Measurements from ENCODE around the gene EVA1C.
"Not testable (repeated sequence)": the region's sequence is repeated elsewhere in the genome, so short reads cannot be mapped to it uniquely, and the experiment has no call there.

The EVA1C gene

DNA sequence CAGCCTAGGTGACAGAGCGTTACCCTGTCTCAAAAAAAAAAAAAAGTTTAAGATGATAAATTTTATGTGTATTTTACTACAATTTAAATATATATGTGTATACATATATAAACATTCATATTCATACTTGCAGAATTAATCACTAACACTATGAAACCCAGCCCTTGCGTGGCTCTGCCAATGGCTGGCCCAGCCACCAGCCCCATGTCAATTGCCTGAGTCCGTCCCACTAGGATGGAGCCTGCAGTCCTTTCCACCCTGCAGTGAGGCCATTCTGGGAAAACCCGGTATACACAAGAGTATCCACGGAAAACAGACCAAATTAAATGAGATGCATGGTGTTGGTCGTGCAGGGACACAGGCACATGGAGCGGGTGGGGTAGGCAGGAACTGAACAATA is 123.1 kb downstream of the EVA1C start:
- DNase-seq = no peak
- in situ Hi-C loops (cut with HindIII; ENCODE audit: low pct_ligation_motif_present, low pct_unique_long_range_greater_than_20kb, low sequenced_read_pairs) = no loop called here

DNA sequence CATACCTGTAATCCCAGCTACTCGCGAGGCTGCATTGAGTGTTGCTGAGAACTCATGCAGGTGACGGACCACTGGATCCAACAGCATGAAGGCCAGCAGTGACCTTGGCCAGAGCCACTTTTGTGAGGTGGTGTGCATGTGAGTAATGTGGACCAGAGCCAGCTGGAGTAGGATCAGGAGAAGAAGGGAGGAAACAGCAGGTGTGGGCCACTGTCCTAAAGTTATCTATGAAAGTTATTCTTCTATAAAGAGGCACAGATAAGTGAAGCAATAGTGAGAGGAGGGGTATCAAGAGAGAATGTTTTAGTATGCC is 125.0 kb downstream of the EVA1C start:
- in situ Hi-C loops (cut with HindIII; ENCODE audit: low pct_ligation_motif_present, low pct_unique_long_range_greater_than_20kb, low sequenced_read_pairs) = no loop called here
- no peak for DNase-seq

DNA sequence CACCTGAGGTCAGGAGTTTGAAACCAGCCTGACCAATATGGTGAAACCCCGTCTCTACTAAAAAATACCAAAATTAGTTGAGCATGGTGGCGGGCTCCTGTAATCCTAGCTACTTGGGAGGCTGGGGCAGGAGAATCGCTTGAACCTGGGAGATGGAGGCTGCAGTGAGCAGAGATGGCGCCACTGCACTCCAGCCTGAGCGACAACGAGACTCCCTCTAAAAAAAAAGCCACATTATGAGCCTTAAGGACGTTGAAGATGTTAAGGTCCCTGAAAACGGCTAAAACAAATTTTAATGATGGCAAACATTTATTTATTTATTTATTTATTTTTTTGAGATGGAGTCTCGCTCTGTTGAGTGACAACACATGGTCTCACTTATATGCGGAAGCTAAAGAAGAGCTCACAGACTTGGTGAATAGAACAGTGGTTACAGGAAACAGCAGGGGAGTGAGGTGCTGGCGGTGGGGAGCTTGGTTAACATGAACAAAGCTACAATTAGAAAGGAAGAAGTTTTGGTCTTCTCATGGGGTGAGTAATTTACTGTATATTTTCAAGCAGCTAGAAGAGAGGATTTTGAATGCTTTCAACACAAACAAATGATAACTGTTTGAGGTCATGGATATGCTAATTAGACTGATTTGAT is 125.8 kb downstream of the EVA1C start:
- no peak for DNase-seq
- in situ Hi-C loops (cut with HindIII; ENCODE audit: low pct_ligation_motif_present, low pct_unique_long_range_greater_than_20kb, low sequenced_read_pairs) = no loop called here

DNA sequence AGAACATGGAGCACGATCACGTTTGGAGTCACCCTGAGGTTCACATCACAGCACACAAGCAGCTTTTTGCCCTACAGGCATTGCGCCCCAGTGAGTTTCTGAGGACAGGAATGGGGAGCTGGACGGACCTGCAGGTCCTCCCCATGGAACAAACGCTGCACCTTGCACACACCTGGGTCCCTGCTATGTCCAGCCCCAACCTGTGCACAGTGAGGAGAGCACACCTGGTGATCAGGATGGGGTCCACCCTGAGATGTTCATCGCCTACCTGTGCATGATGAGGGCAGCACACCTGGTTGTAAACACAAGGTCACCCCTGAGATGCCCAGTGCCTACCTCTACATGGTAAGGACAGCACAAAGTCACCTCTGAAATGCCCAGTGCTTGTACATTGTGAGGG is 126.9 kb downstream of the EVA1C start:
- in situ Hi-C loops (cut with HindIII; ENCODE audit: low pct_ligation_motif_present, low pct_unique_long_range_greater_than_20kb, low sequenced_read_pairs) = no loop called here
- no peak for DNase-seq

DNA sequence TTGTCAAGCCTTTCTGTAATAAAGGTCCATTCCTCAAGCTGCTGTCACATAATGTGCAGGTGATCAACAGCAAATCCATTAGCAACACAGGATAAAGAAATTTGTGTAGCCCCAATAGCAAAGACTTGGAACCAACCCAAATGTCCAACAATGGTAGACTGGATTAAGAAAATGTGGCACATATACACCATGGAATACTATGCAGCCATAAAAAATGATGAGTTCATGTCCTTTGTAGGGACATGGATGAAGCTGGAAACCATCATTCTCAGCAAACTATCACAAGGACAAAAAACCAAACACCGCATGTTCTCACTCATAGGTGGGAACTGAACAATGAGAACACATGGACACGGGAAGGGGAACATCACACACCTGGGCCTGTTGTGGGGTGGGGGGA is 130.6 kb downstream of the EVA1C start:
- DNase-seq; in situ Hi-C loops (cut with HindIII; ENCODE audit: low pct_ligation_motif_present, low pct_unique_long_range_greater_than_20kb, low sequenced_read_pairs): not testable (repeated sequence)

DNA sequence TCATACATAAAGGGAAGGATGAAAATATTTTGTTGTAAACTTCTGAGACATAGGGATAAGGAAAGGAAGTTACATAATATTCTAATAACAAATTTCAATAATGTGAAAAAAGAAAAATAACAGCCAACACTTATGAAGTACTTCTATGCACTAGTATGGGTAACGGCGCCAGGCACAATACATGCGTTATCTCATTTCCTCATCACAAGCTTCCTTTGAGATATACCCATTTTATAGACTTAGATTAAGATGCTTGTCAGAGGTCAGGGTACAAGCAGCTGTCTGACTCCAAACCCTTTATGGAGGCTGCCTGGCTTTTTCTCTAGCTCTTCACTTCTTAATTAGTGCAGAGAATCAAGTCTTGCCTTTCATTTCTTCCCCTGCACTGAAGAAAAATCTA is 131.5 kb downstream of the EVA1C start:
- no peak for DNase-seq
- in situ Hi-C loops (cut with HindIII; ENCODE audit: low pct_ligation_motif_present, low pct_unique_long_range_greater_than_20kb, low sequenced_read_pairs) = no loop called here

DNA sequence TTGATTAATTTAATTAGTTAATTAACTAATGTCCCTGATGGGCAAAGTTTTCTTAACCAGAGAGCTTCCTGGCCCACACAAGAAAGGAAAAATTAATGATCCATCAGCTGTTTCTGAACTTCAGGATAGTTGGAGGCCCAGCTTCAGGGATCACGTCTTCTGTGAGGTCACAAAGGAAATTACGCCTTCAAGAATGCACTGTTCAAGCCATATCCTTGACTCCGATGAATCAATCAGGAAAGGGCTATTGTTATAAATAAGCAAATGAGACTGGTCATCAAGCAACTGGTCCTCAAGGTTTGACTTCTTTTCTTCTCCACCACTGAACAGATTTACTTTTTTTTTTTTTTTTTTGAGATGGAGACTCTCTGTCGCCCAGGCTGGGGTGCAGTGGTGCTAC is 132.2 kb downstream of the EVA1C start:
- DNase-seq = no peak
- in situ Hi-C loops (cut with HindIII; ENCODE audit: low pct_ligation_motif_present, low pct_unique_long_range_greater_than_20kb, low sequenced_read_pairs) = no loop called here

DNA sequence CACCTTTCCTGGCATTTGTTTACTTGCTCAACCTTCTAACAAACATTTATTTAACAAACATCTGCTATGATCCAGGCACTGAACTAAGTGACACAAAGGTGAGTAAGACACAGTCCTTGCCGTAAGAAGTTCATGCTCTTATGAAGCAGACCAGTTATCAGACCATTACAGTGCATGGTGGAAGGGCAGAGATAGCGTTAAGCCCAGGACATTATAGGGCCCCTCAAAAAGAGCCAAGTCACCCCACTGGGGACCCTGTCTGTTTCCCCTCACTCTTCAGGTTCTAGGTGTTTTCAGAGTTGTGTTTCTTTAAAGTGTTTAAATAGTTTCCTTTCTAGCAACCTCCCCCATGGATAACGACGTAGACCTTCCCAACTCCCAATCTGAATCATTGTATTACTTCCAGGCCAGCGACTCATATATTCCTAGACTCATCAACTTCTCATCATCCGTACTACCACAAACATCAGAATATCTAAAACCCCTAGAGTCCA is 133.5 kb downstream of the EVA1C start:
- in situ Hi-C loops (cut with HindIII; ENCODE audit: low pct_ligation_motif_present, low pct_unique_long_range_greater_than_20kb, low sequenced_read_pairs) = no loop called here
- DNase-seq = no peak

DNA sequence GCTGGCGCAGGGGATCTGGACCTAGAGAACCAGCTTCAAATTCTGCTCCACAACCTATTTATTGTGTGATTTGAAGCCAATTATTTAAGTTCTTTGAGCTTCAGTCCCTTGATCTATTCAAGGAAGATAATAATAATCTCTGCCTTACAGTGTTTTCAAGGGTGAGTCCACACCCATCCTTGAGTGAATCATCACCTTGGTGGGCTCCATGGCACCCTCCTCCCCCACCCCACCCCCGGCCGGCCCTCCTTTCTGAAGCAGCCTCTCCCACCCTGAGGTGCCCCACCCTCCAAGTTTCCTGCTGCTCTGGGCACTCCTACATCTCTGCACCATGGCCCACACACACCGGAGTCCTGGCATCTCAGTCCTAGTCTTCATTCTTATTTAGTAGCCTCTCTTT is 134.5 kb downstream of the EVA1C start:
- no peak for DNase-seq
- in situ Hi-C loops (cut with HindIII; ENCODE audit: low pct_ligation_motif_present, low pct_unique_long_range_greater_than_20kb, low sequenced_read_pairs) = no loop called here

DNA sequence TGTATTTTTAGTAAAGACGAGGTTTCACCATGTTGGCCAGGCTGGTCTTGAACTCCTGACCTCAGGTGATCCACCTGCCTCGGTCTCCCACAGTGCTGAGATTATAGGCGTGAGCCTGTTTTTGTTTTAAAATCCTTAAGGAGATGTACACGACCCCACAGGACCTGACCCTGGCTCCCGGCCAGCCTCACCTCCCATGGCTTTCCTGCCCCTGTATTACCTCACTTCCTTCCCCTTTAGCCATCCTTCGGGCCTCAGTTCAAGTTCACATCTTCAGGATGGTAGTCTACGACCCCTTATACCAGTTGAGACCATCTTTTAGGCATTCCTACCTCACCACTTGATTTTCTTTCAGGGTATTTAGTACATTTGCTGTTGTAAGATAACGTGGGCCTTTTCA is 136.5 kb downstream of the EVA1C start:
- in situ Hi-C loops (cut with HindIII; ENCODE audit: low pct_ligation_motif_present, low pct_unique_long_range_greater_than_20kb, low sequenced_read_pairs) = no loop called here
- no peak for DNase-seq

DNA sequence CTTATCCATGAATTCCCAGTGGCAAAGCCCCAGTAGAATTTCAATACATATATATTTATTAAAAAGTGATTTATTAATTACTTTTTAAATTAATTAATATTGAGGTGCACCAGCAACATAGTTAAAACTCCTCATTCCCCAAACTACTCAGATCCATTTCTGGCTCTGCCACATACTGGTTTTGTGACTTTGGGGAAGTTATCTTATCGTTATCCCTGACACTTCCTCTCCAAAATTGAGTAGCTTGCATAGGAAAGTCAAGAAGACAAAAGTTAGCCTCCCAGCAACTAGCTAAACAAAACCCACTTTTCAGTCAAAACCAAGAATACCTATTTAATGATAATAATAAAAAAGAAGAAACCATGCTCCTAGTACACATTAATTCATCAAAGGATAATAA is 136.9 kb downstream of the EVA1C start:
- no peak for DNase-seq
- in situ Hi-C loops (cut with HindIII; ENCODE audit: low pct_ligation_motif_present, low pct_unique_long_range_greater_than_20kb, low sequenced_read_pairs) = no loop called here

DNA sequence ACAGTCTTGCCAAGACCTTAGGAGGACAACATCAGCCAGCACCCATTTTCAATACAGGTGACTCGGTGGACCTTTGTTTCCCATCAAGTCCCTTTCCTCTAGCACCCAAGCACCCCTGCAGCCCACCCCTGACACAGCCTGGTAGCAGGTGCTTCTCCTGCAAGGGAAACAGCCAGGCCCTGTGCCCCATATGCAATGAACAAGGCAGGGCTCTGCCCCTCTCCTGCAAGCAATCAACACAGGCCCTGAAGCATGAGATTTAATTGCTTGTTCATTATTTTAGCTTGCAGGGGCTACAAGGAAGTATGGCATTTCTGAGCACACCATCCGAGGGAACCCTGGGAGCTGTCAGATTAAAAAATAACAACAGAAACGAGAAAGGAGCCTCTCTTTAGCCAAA is 137.4 kb downstream of the EVA1C start:
- no peak for DNase-seq
- in situ Hi-C loops (cut with HindIII; ENCODE audit: low pct_ligation_motif_present, low pct_unique_long_range_greater_than_20kb, low sequenced_read_pairs) = no loop called here

DNA sequence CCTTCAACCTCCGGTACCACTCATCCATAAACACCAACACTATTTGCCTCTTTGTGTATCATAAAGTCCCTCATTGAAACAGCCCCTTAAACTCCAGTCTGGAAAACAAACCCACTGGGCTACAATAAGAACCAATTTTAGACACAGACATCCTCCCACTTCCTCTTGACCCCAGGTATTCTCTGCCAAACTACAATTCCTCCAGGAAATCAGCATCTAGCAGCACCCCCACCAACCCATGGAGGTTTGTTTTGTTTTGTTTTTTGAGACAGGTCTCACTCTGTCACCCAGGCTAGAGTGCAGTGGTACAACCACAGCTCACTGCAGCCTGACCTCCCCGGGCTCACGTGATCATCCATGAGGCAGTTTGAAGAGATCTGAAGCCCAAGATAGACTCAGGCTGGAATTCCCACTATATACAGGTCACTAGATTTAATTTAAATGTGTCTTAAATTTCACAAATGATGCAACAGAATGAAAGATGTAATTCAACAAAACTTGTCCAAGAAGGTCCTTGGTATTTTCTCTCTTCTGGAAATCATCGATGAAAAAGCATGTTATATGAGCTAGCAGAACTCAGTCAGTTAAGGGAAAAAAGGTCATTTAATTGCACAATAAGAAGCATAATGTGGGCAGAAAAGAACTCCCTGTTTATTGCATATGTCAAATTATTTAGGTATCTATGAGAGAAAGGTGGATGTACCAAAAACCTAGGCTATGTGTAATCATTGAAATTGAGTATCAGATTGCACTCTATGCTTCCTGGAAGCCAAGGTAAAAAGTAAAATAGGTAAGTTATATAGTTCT is 142.5 kb downstream of the EVA1C start:
- no peak for DNase-seq
- in situ Hi-C loops (cut with HindIII; ENCODE audit: low pct_ligation_motif_present, low pct_unique_long_range_greater_than_20kb, low sequenced_read_pairs) = no loop called here

DNA sequence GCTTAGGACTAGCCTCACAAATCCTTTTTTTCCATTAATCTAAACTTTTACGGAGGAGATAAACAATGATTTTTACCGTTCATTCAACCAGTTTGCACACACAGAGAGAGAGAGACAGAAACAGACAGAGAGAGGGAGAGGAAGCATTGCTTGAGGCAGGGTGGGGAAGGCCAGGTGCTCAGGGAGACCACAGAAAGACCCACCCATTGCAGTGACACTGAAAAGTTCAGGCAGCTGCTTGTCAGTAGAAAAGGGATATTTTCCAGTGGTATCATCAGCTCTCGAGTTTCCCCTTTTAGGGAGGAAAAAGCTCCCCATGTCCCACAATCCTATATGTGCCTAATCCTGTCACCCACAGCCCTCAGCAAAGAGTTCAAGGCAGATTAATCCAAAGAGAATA is 145.6 kb downstream of the EVA1C start:
- in situ Hi-C loops (cut with HindIII; ENCODE audit: low pct_ligation_motif_present, low pct_unique_long_range_greater_than_20kb, low sequenced_read_pairs) = no loop called here
- DNase-seq = no peak

DNA sequence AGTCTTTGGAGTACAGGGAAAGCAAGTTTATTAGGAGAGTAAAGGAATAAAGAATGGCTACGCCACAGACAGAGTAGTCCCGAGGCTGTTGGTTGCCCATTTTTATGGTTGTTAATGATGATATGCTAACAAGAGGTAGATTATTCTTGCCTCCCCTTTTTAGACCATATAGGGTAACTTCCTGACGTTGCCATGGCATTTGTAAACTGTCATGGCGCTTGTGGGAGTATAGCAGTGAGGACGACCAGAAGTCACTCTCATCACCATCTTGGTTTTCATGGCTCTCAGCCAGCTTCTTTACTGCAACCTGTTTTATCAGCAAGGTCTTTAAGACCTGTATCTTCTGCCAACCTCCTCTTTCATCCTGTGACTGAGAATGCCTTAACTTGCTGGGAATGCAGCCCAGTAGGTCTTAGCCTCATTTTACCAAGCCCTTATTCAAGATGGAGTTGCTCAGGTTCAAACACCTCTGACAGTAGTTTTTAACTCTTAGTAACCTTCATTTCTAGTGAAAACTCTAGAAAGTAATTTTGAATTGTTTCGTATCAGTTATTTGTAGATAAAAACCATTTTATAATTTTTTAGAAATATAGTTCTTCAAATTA is 146.6 kb downstream of the EVA1C start:
- in situ Hi-C loops (cut with HindIII; ENCODE audit: low pct_ligation_motif_present, low pct_unique_long_range_greater_than_20kb, low sequenced_read_pairs) = no loop called here

DNA sequence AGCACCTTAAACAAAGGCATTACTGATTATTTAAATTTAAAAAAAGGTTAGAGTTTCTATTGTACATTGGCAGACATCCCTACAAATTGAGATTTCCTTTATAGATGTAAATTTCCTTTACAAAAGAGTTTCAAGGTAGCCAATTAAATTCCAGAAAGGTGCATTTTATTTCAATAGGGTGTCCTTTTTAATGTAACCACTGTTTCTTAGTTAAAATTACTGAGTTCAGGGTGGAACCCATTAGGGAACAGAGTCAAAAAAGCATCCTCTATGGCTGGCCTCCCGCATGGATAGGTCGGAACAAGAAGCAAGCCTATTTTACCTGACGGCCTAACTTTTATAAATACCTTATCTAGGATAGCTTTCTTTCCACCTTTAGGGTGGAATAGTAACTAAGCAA is 148.4 kb downstream of the EVA1C start:
- no peak for DNase-seq
- in situ Hi-C loops (cut with HindIII; ENCODE audit: low pct_ligation_motif_present, low pct_unique_long_range_greater_than_20kb, low sequenced_read_pairs) = no loop called here

More for the DNA sequence above, 146.6 kb downstream of the EVA1C start:
- DNase-seq = no peak

DNA sequence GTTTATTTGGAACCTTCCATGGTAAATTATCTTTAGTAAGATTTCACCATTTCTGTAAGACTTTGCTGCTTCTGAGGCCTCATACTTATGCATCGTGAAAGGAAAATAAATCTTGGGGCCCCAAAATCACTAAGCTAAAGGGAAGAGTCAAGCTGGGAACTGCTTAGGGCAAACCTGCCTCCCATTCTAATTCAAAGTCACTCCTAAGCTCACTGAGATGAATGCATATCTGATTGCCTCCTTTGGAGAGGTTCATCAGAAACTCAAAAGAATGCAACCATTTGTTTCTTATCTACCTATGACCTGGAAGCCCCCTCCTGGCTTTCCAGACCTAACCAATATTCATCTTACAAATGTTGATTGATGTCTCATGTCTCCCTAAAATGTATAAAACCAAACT is 149.0 kb downstream of the EVA1C start:
- DNase-seq; in situ Hi-C loops (cut with HindIII; ENCODE audit: low pct_ligation_motif_present, low pct_unique_long_range_greater_than_20kb, low sequenced_read_pairs): not testable (repeated sequence)

DNA sequence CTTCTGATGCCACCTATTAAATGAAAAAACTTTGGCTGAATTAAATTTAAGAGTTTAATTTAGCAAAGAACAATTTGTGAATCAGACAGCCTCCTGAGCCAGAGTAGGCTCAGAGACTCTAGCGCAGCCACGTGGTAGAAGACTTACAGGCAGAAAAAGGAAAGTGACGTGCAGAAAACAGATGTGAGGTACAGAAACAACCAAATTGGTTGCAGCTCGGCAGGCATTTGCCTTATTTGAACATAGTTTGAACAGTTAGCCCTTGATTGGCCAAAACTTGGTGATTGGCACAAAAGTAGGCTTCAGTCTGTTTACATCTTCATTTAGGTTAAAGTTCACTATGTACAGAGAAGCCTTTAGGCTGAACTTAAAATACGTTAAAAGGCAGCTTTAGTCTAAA is 149.9 kb downstream of the EVA1C start:
- DNase-seq = no peak
- in situ Hi-C loops (cut with HindIII; ENCODE audit: low pct_ligation_motif_present, low pct_unique_long_range_greater_than_20kb, low sequenced_read_pairs) = no loop called here

DNA sequence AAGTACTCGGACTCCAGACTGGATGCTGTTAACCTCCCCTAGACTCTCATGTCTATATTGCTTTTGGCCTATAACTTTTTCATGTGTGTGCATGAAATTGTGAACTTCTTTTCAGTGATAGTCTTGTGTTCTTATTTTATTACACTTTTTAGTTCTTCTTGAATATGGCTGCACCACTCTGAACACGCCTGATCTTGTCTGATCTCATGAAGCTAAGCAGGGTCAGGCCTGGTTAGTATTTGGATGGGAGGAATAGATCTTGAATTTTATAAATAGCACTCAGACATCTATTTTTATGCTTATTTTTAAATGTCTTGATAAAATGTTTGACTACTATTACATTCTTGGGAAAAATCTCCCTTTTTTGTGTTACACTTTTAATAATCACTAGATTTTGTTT is 150.4 kb downstream of the EVA1C start:
- no peak for DNase-seq
- in situ Hi-C loops (cut with HindIII; ENCODE audit: low pct_ligation_motif_present, low pct_unique_long_range_greater_than_20kb, low sequenced_read_pairs) = no loop called here

Data from ACHN (cell line).